Stimulated activated CD4-positive, alpha-beta T cell treated with anti-CD3 and anti-CD28 coated beads, TNF-alpha, amount 100 ng/mL, for 48 hours (primary cell): ENCODE measurements around the gene DENND2A.
"Not testable (repeated sequence)": the region's sequence is repeated elsewhere in the genome, so short reads cannot be mapped to it uniquely, and the experiment has no call there.

Source experiments
- DNase-seq, 3 donors: peaks; one replicate each; pipeline ENCODE4 v3.0.0-alpha.2; 2020; ENCODE audit warnings: low read depth in 3 of 3

DENND2A gene

DNA sequence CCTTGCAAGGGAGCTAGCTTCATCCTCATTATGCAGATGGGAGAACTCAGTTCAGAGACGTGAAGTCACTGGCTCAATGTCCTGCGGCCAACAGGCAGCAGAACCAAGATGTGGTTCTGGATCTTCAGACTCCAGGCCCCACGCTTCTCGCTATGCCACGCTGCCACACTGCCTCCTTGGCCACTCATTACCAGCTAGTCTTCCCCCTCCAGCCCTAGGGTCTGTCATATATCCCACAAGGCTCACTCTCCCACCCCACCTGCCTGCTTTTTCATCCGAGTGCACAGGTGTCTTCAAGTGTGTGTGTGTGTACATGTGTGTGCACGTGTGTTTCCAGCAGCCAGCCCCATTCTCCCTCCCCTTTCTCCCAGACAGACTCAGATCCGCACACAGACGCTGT is 53.4 kb downstream of the DENND2A start:
- DNase-seq = no peak

DNA sequence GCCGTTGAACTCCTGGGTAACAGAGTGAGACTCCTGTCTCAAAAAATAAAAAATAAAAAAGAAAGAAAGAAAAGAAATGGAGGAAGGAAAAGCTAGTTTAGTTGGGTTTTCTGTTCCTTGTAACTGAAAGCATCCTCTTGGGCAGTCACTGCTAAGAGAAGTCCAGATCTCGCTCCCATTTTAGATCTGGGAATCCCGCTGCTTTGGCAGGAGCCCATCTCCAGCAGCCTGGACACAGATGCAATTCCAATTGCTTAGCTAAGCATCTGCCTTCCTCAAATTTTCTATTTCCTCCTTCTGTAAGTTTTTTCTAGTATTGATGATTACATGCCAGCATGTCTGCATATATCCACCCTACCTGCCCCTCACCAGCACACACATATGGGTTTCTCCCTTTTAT is 54.1 kb downstream of the DENND2A start:
- no peak for DNase-seq

GRCh38 chr7:140585333-140585732 is 55.3 kb downstream of the DENND2A start:
- DNase-seq = no peak

DNA sequence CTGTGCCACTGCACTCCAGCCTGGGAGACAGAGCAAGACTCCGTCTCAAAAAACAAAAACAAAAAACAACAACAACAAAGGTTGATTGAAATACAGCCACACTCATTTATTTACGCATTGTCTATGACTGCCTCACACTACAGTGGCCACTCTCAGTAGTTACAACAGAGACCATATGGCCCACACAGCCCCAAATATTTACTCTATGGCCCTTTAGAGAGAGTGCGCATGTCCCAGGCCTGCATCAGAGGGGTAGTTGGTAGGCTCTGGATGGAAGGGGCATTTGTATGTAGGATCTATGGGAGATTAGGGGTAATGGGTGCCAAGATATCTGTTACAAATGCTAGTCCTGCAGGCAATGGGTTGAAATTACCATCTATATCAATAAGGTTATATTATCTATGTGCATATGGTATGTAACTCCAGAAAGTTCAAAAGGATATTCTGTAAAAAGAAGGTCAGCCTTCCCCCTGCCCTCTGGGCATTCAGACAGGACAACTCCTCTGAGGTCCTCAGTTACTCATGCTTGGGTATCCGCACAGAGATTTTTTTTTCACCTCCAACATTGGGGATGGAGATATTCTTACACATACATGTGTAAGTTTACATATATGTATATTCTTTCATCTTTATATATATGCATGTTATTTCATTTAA is 56.3 kb downstream of the DENND2A start:
- DNase-seq = no peak

GRCh38 chr7:140581411-140581810 is 59.2 kb downstream of the DENND2A start:
- DNase-seq = no peak

GRCh38 chr7:140577651-140578050 is 63.0 kb downstream of the DENND2A start:
- DNase-seq = no peak

- no peak for DNase-seq
These were observed 64.0 kb downstream of the DENND2A start for GRCh38 chr7:140576589-140576988.

DNA sequence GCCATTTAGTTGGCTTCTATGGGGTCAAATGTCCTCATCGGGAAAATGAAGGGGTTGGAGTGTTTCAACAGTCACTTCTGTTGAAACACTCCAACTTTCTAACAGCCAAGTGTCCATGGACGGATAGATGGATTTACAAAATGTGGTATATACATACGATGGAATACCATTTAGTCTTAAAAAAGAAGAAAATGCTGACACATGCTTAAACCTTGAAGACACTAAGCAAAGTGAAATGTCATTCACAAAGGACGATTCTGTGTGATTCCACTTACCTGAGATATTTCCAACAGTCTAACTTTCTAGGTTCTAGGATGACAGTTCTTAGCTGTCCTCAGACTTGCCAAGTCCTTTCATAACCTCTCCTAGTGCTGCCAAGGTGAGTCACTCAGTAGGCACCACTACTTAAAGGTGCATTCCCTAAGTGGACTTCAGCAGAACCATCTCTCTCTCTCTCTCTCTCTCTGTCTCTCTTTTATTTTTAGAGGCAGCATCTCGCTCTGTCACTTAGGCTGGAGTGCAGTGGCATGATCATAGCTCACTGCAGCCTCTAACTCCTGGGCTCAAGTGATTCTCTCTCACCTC is 69.0 kb downstream of the DENND2A start:
- no peak for DNase-seq

GRCh38 chr7:140570120-140570519 is 70.5 kb downstream of the DENND2A start:
- no peak for DNase-seq

DNA sequence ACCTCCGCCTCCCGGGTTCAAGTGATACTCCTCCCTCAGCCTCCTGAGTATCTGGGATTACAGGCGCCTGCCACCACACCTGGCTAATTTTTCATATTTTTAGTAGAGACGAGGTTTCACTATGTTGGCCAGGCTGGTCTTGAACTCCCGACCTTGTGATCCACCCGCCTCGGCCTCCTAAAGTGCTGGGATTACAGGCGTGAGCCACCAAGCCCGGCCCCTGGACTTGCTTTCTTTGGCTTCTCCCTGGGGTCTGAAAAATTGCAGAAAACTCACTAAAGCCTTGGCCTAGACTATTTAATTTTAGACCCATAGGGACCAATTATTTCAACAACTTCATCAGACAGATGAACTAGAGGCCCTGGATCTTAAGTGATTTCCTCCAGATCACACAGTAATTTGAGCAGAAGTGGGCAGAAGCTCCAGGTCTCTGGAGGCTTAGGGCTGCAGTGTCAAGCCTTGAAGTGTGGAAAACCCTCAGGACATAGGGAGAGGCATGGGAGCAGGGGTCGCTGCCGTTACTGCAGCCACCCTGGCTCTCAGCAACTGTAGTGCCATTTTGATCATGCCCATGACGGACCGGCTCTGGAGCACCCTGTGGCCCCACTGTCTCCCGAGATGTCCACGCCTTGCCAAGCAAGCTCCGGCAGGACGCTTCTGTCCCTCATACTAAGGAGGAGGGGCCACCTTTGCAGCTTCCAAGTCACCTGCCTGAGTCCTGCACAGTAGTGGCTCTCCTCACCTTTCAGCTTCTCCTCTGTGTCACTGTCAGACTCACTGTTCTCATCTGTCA is 72.4 kb downstream of the DENND2A start:
- no peak for DNase-seq

DNA sequence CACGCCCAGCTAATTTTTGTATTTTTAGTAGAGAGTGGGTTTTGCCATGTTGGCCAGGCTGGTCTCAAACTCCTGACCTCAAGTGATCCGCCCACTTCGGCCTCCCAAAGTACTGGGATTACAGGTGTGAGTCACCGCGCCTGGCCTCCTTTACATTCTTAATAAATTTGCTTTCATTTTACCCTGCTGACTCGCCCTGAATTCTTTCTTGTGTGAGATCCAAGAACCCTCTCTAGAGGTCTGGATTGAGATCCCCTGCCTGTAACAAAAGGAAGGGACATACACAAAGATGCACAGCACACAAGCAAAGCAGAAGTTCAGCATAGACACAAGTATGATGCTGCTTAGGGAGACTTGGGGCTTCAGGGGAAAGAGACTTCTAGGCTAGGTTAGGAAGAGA is 74.4 kb downstream of the DENND2A start:
- DNase-seq = not testable (repeated sequence)

- not testable (repeated sequence) for DNase-seq
These were observed 74.9 kb downstream of the DENND2A start for GRCh38 chr7:140565761-140566160.

- DNase-seq = no peak
These were observed 76.0 kb downstream of the DENND2A start for GRCh38 chr7:140564643-140565042.

DNA sequence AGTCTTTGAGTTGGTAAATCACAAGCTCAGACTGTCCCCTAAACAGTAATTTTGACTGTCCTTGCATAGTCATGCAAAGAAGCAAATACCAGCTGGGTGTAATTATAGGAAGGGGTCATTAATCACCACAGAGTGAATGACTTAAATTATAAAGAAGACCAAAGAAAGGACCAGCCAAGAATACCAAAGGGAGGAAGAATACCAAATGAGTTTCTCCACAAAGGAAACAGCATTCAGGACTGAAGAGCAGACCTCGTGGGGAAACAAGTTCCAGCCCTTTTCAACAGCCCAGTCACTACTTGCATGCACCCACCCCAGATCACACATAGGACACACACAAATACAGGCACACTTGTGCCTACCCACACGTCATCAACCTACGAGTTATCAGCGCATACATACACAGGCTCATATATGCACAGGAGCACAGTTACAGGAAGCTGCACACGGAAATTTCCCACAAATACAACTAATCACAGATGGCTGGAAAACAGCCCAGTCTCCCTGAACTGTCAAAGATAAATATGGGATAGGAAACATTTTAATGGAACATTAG is 77.6 kb downstream of the DENND2A start:
- no peak for DNase-seq

DNA sequence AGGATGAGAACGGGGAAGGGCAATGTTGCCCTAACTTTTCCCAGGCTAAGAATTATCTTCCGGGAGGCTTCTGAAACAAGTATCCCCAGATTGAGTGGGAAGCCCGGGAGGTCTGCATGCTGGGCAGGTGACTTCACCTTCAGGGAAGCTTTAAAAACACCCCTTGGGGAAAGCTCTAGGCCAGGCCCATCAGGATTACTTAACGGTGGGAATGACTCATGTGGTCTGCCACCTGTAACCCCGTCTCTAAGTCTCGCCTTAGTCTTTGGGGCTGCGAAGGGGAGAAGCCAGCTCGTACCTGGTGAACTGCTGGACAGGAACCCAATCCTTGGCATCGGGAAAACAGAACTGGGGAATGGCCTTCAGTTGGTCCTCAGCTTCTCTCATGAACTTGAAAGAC is 81.2 kb downstream of the DENND2A start:
- no peak for DNase-seq

DNA sequence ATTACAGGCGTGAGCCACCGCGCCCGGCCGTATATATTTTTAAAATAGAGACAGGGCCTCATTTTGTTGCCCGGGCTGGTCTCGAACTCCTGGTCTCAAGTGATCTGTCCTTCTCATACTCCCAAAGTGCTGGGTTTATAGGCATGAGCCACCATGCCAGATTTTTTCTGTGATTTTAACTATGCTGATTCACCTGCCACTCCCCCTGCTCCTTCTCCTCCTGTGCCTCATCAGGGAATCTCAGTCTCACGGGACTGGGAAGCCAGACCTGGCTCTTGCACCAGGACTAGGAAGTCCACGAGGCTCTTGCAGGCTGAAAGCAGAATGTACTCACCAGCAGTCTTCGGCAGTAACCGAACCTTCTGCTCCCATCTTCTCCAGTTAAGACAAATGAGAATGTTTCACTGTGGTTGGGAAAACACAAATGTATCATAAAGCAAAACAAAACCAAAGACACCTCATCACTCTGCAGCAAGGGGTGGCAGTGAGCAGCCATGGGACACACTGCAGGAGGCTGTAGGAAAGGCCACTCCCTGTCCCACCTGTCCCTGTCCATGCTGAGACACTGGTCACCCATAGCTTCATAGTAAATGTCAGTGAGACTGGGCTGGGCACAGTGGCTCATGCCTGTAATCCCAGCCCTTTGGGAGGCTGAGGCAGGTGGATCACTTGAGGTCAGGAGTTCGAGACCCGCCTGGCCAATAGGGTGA is 82.6 kb downstream of the DENND2A start:
- DNase-seq = no peak

DNA sequence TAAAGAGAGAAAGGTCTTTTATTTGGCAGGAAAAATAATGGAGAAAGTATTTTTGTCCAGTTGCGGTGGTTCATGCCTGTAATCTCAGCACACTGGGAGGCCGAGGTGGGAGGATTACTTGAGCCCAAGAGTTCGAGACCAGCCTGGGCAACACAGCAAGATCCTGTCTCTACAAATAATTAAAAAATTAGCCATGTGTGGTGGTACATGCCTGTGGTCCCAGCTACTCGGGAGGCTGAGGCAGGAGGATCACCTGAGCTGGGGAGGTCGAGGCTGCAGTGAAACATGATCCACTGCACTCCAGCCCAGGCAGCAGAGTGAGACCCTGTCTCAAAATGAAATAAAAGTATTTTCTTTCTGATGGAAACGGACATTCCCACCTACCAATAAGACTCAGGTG is 83.5 kb downstream of the DENND2A start:
- no peak for DNase-seq

DNA sequence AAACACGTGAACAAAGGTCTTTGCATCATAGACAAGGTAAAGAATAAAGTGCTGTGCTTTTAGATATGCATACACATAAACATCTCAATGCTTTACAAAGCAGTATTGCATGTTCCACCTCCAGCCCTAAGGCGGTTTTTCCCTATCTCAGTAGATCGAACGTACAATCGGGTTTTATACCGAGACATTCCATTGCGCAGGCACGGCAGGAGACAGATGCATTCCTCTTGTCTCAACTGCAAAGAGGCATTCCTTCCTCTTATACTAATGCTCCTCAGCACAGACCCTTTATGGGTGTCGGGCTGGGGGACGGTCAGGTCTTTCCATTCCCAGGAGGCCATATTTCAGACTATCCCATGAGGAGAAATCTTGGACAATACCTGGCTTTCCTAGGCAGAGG is 87.4 kb downstream of the DENND2A start:
- not testable (repeated sequence) for DNase-seq

GRCh38 chr7:140552240-140552679 is 88.4 kb downstream of the DENND2A start:
- no peak for DNase-seq

DNA sequence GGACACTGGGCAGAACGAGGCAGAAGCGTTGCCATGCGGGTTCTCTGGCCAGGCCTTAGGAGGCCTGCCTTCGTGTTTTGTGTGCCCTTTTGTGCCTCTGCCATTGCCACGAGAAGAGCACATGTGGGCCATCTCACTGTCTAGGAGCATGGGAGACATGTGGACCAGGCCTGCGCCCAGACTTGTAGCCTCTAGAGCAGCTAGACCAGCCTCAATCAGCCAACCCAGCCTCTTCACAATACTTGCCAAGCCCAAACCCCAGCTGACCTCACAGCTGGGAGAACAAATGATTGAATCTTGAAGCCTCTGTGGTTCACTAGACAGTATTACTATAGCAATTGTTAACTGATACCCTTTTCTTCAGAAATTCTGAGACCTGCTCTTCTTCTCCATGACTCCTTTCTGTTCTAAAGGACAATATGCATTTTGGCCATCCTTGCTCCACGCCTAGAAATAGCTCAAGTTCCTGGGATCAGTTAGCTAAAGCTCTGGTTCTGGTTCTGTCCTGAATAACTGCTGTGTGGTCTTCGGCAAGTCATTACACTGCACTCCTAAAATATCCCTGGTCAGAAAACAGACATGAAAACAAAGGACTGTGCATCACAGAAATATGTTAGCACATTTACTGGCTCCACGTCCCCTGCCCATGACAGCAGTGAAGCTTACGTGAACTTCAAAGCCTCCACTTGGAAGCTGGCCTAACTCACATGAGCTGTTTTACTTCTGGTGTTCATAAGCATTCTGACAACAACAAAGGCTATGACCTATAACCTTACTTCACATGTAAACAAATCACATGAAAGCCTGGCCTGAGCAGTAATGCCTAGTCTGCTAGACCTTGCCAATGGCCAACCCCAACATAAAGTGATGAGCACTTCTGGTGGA is 89.0 kb downstream of the DENND2A start:
- no peak for DNase-seq

DNA sequence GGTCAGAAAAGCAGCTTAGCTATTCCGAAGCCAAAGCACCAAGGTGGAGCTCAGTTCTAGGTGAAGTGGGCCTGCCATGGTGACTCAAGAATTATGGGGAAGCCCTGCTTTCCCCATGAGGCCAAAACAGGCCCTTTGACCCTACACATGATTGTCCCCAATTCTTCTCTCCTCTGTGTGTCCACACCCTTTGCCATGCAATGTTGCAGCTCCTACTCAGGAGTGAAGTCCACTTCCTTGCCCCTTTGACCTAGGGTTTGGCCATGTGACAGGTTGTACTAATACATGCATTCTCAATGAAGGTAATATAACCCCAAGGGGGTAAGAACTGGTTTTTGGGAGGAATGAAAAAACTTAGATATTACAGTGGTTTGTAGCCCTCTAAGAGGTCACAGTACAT is 93.7 kb downstream of the DENND2A start:
- DNase-seq = no peak
